HTERT RPE-1 (cell line): ENCODE data around the gene SMARCE1.

Experiments
- in situ Hi-C: fragments of 300-500 bp; cut with MboI; formaldehyde crosslinking; loops from 4 replicates; pipeline ENCODE4 v1.14.3; 2020; ENCODE audit warnings: low sequenced_read_pairs

Gene SMARCE1

GRCh38 chr17:40646791-40647623 is 611 bp downstream of the SMARCE1 start:
- in situ Hi-C loops, result no loop called here

GRCh38 chr17:40645943-40646342 is 1.7 kb downstream of the SMARCE1 start:
- in situ Hi-C loops, result no loop called here

GRCh38 chr17:40645291-40645690 is 2.3 kb downstream of the SMARCE1 start:
- in situ Hi-C loops, result no loop called here

DNA sequence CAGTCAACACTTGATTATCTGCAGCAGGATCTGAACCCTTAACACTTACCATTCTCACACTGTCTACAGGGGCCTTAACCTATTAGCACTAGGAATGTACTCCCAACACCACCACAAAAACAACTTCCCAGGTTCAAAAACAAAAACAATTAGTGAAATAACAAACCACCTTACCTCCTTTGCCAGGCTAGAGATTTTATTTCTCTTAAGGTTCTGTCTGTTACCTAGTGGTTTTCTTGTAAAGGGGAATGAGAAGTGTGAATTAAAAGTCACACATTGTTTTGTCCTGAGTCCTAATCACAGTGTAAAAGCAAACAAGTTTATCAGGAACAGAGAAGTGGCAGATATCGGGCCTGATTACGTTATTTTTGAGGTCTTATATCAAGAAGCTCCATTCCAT is 9.7 kb downstream of the SMARCE1 start:
- in situ Hi-C loops, result no loop called here

DNA sequence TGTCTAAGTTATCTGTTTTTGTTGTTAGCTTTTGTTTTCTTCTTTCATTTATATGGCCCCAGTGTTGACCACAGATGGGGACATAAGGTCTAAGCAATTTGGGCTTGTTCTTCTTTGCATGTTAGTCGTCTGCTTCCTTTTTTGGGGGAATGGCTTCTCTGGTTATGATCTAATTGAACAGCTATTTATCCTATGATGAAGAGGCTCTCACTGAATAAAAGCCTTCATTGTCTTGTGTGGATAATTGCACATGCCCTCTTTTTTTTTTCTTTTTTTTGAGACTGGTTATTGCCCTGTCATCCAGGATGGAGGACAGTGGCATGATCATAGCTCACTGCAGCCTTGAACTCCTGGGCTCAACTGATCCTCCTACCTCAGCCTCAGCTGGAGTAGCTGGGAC is 13.7 kb downstream of the SMARCE1 start:
- in situ Hi-C loops, result no loop called here

DNA sequence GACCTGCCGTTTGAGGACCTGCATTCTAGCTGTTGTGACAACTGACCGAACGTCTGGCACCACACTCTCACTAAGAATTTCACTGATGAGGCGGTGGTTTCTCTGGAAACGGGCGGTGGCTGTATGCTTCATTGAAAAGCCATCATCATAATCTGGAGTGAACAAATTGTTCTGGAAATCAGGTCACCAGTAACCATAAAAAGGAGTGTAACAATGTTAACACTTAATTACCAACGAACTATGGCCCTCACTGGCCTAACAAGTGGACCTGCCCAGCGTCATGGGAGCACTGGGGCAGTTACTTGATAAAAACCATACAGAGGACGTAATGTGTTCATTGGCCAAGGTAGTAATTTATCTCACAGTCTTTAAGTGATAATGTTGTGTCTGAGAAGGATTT is 15.4 kb downstream of the SMARCE1 start:
- in situ Hi-C loops, result no loop called here

DNA sequence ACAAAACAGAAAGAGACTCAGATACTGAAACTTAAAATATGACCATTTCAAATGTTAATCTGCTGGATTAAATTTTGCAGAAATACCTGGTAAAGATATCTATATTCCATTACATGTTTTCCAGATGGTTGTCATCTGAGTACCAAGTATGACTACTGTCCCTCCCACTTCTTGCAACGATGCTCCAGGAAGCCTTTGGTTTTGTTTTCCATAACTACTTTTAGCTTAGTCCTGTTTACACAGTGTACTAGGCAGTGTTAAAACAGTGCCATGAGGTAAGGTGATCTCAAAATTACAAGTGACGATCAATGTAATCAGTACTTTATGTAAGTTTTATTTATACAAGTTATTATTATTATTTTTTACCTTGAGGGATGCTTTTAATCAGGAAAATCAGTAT is 17.8 kb downstream of the SMARCE1 start:
- in situ Hi-C loops, result no loop called here

GRCh38 chr17:40625311-40625710 is 22.3 kb downstream of the SMARCE1 start:
- in situ Hi-C loops, result no loop called here

DNA sequence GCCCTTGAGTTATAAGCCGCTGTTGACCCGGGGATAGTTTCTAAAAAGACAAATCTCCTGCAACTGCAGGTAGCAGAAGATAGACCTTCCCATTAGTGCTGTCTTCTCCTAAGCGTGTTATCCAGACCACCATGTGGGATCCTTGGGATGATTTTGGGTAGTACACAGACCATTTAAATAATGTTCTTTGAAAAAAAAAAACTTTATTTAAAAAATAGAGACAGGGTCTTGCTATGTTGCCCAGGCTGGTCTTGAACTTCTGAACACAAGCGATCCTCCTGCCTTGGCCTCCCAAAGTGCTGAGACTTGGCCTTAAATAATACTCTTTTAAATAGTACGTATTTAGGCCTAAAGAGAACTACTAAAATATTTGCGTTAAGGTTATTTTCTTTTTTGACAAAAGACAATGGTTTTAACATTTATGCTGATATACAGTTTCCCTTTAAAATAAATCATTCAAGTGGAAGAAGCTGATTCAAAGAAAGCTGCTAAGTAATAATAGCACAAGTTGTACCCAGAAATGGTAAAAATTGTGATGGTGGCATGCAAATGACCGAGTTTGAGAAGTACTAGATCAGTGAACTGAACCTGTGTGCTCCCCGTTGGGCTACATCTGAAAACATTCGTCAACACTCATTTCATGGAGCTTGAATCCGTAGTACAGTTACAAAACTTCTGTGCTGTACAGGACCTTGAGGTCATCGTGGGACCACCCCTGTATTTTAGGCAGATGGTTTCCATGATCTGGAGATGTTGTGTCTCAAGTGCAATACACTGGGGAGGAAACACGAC is 24.0 kb downstream of the SMARCE1 start:
- in situ Hi-C loops, result no loop called here

- in situ Hi-C loops, result no loop called here
These were observed 25.1 kb downstream of the SMARCE1 start for GRCh38 chr17:40622509-40622928.

DNA sequence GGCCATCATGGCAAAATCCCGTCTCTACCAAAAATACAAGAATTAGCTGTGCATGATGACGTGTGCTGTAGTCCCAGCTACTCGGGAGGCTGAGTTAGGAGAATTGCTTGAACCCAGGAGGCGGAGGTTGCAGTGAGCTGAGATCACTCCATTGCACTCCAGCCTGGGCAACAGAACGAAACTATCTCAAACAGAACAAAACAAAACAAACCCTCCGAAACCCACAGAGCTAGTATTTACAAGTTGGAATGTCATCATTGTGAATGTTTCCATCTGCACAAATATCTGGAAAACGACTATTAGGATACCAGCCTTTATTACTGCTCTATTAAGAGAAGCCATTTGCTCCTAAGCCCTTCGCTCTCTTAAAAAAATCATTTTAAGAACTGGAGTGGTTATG is 26.0 kb downstream of the SMARCE1 start:
- in situ Hi-C loops, result no loop called here

- in situ Hi-C loops, result no loop called here
These were observed 26.6 kb downstream of the SMARCE1 start for GRCh38 chr17:40621019-40621418.

DNA sequence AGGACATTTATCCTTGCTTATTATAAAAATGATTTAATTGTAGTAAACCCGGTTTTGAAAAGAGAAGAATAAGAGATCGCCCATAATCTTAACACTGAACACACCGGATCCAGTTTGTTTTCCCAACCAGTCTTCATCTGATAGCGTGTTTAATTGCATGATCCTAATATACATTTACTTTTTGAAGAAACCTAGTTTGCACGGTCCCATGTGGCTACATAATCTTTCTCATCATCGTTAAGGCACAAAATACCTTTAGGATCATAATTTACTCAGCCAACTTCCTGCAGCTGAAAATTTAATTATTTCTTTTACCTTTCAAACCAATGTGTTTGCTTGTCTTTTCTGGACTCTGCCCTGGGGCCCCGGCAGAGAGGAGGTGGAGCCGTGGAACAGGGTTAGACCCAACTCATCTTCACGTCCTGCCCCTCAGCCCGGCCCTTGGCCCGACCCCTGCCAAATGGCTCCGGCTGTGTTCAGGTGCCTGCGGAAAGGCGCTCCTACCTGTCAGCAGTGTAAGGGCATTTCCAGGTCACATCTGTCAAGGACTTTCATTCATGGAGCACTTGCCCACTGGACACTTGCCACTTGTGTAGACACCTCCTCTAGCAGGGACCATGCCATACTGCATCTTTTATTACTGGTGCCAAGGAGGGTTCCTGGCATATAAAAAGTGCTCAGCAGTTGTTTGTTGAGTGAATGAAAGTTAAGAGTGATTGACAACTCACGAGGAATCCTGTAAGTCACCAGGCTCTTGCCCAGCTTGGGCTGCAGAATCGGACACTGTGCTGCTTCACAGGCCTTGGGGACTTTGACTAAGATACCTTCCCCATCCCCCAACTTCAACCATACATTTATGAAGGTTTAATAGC is 28.6 kb downstream of the SMARCE1 start:
- in situ Hi-C loops, result no loop called here

DNA sequence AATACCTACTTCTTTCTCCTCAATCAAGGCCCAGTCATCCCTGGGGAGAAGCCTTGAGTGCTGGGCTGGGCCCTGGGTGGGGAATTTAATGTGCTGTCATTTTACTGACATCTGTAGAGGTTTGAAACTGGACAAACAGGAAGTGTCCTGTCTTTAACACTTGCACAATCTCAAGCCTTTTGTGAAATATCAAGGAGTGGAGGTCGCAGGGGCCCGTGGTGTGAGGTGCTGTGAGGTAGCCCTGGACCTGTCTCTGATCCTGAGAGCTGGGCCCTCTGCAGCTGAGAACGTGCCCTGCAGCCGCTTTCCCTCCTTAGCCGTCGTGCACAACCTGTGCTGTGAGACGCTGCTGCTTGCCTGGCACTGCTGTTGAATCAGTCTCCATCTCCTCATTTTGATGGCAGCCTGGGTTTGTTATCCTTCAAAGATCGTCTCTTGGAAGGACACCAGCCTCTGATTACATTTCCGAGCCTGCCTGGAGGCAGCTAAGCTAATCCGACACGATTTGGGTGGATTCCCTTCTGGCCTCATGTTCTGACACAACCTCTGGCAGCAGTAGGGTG is 29.9 kb downstream of the SMARCE1 start:
- in situ Hi-C loops, result no loop called here

DNA sequence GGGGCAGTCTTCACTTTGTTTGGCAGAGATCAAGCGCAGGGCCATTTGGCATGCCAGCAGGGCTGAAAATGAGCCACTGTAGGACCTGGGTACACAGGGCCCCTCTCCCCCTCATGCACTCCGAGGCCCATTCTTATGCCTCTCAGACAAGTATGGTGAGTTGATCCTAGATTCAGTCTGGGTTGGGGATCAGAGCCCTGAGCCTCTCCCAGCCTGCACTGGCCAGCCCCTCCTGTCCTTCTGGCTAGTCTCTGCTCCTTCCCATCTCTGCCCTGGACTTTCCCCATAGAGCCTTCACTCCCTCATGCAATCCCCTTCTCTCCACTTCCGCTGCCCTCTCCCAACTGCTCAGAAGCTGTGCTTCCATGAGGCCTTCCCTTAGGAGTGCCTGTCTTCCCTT is 31.0 kb downstream of the SMARCE1 start:
- in situ Hi-C loops, result no loop called here

GRCh38 chr17:40615841-40616476 is 31.7 kb downstream of the SMARCE1 start:
- in situ Hi-C loops, result no loop called here

DNA sequence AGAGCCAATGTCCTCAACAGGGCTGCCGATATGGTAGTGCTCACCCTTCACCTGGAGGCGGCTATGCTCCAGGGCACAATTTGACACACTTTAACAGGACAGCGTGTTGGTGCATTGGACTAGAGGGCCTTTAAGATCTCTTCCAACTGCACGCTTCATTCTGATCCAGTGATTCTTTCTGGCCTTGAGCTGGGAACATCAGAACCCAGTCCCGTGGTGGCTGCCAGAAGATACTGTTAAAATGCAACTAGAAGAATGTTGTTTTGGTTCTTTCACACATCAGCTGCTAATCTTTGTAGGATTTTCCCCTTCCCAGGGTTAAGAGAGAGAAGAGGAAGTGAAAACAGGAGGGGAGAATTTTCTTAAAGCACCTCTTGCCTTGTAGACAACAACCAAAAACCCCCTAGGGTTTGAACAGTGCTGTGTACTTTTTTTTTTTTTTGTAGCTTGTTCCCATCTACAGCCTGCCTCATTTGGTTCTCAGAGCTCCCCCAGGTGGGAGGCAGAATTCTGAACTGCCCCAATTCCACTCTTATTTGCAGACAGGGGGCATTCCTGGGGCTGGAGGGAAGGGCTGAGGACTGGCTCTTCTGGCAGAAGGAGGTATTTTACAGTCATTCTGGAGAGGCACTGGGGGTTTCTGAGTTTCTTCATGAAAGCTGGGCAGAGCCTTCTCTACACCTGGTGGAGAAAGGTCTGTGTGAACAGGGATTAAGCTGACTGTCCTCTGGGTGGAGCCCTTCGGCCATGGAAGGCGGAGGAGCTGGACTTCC is 32.4 kb downstream of the SMARCE1 start:
- in situ Hi-C loops, result no loop called here

DNA sequence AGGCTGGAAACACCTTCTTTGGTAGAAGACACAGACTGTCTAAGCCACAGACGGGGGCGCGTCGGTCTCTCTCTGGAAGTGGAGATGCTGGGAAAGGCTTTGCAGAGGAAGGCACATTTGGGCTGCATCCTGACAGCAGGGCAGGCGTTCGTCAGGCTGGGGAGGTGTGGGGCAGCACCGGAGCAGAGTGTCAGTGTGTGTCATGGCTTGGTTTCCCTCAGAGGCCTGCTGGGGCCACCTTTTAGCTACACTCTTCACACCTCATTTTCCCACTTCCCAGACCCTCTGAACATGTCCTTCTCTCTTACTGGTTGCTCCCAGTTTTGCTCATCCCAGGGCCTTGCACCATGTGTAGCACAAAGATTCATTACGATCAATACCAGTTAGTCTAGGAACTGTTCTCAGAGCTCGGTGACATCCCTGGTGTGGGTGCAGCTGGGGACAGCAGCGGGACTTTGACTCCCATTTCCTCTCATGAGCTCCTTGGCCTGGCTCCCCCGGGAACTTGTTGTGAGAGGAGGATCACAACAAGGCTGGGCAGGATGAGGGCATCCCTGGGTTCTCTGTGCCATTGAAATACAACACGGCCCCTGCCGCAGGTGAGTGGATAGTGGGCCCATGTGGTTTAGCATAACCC is 33.1 kb downstream of the SMARCE1 start:
- in situ Hi-C loops, result no loop called here

DNA sequence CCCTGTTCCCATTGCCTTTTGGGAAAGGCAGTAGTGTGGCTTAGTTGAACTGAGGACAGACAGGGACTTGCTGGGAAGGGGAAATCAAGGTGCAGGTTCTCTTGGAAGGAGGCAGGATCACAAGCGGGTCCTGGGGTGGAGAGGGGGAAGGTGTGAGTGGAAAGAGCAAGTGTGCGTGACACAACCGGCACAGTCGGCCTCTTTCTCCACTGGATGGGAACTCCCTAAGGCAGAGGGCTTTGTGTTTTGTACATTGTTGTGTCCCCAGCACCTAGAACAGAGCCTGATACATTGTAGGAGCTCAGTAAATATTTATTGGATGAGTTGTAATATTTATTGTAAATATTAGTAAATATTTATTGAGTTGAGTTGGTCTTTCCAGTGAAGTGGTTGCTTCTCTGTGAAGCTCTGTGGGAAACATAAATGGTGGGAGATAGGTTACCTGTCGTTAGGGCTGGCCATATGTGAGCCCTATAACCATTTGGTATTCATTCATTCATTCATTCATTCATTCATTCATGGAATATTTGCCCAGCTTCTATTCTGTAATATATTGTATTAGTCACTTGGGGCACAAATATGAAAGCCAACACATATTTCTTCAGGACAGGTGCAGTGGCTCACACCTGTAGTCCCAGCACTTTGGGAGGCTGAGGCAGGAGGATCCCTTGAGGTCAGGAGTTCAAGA is 34.0 kb downstream of the SMARCE1 start:
- in situ Hi-C loops, result no loop called here
